ENCODE results near the gene CCSER1. TPM values are rescaled to one million over a fixed set of nuclear protein-coding genes. Genes with fewer than 3 reads are reported as not detected.

The CCSER1 gene
- total RNA-seq, 1 donor from 2014 or later: not detected

DNA sequence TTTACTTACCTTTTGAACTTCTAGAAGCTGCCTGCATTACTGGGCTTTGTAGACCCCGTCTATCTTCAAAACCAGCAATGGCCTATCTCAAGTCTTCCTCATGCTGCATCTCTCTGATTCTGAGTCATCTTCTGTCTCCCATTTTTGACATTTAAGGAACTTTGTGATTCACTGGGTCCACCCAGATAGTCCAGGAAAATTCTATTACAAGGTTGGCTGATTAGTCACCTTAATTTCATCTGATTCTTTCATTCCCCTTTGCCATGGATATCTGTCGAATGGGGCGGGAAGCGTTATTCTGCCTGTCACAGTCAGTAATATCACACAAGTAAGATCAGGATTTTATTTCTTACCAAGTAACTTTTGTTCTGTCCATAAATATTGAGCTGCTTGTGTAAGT, 618.0 kb downstream of the CCSER1 start:
- no peaks in the 10 kb centered on the region for H3K27me3 Mint-ChIP-seq (ENCODE audit: low read depth)
- H3K9me3 Mint-ChIP-seq: peaks cover 11% of the 10 kb centered on the region
- H3K27ac Mint-ChIP-seq: no peak overlapping the region
- no peak overlapping the region for H3K4me3 Mint-ChIP-seq (ENCODE audit: low read depth)
- no peak for DNase-seq (ENCODE audit: low spot score)
- no peaks in the 10 kb centered on the region for H3K36me3 Mint-ChIP-seq (ENCODE audit: low read depth)
- intact Hi-C loops (cut with micrococcal nuclease): no loop called here
- H3K4me1 Mint-ChIP-seq (ENCODE audit: low read depth): no peaks in the 10 kb centered on the region

- DNase-seq (ENCODE audit: low spot score): no peak
- Mint-ChIP-seq H3K27ac (no peak overlapping the region), H3K9me3 (no peaks in the 10 kb centered on the region), H3K36me3 (ENCODE audit: low read depth) (no peaks in the 10 kb centered on the region), H3K4me3 (ENCODE audit: low read depth) (no peak overlapping the region), H3K4me1 (ENCODE audit: low read depth) (no peaks in the 10 kb centered on the region), H3K27me3 (ENCODE audit: low read depth) (no peaks in the 10 kb centered on the region)
- intact Hi-C loops (cut with micrococcal nuclease): no loop called here
Measured at GRCh38 chr4:90753068-90753467, 625.9 kb downstream of the CCSER1 start.

DNA sequence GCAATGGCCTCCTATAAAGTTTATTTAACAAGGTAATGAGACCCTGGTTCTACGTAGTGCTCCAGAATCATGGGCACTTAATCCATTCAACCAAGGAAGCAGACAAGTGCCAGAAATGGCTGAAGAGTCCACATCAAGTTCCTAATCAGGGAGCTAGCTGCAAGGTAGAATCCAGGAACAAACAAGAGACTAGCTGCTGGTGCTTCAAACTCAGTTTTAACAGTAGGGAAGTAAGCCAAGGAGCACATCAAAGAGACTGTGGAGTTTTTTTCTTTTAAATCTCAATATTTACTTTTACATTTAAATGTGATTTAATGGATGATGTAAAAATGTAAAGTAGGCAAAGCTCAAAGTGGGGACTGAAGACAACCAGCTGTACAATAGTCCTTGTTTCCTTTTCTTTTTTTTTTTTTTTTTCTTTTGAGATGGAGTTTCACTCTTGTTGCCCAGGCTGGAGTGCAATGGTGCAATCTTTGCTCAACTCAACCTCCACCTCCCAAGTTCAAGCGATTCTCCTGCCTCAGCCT, 630.4 kb downstream of the CCSER1 start:
- no peaks in the 10 kb centered on the region for H3K27me3 Mint-ChIP-seq (ENCODE audit: low read depth)
- DNase-seq (ENCODE audit: low spot score): no peak
- no peak overlapping the region for H3K27ac Mint-ChIP-seq
- H3K36me3 Mint-ChIP-seq (ENCODE audit: low read depth): no peaks in the 10 kb centered on the region
- H3K9me3 Mint-ChIP-seq: peaks cover 6% of the 10 kb centered on the region
- no peaks in the 10 kb centered on the region for H3K4me1 Mint-ChIP-seq (ENCODE audit: low read depth)
- intact Hi-C loops (cut with micrococcal nuclease): no loop called here
- H3K4me3 Mint-ChIP-seq (ENCODE audit: low read depth): no peak overlapping the region

- no peak overlapping the region for H3K4me3 Mint-ChIP-seq (ENCODE audit: low read depth)
- no peaks in the 10 kb centered on the region for H3K4me1 Mint-ChIP-seq (ENCODE audit: low read depth)
- no peaks in the 10 kb centered on the region for H3K27me3 Mint-ChIP-seq (ENCODE audit: low read depth)
- intact Hi-C loops (cut with micrococcal nuclease): no loop called here
- no peaks in the 10 kb centered on the region for H3K36me3 Mint-ChIP-seq (ENCODE audit: low read depth)
- H3K9me3 Mint-ChIP-seq: peaks cover 9% of the 10 kb centered on the region
- H3K27ac Mint-ChIP-seq: no peak overlapping the region
- DNase-seq (ENCODE audit: low spot score): no peak
Measured at GRCh38 chr4:90760059-90760458, 632.9 kb downstream of the CCSER1 start.

- H3K36me3 Mint-ChIP-seq (ENCODE audit: low read depth): no peaks in the 10 kb centered on the region
- DNase-seq (ENCODE audit: low spot score): no peak
- intact Hi-C loops (cut with micrococcal nuclease): no loop called here
- H3K27me3 Mint-ChIP-seq (ENCODE audit: low read depth): no peaks in the 10 kb centered on the region
- H3K4me1 Mint-ChIP-seq (ENCODE audit: low read depth): no peaks in the 10 kb centered on the region
- no peak overlapping the region for H3K4me3 Mint-ChIP-seq (ENCODE audit: low read depth)
- H3K27ac Mint-ChIP-seq: no peak overlapping the region
- peaks cover 14% of the 10 kb centered on the region for H3K9me3 Mint-ChIP-seq
Measured at GRCh38 chr4:90766837-90767236, 639.6 kb downstream of the CCSER1 start.

- no peak overlapping the region for H3K27ac Mint-ChIP-seq
- intact Hi-C loops (cut with micrococcal nuclease): no loop called here
- DNase-seq (ENCODE audit: low spot score): no peak
- no peaks in the 10 kb centered on the region for H3K27me3 Mint-ChIP-seq (ENCODE audit: low read depth)
- H3K9me3 Mint-ChIP-seq: peaks cover 5% of the 10 kb centered on the region
- H3K36me3 Mint-ChIP-seq (ENCODE audit: low read depth): no peaks in the 10 kb centered on the region
- no peak overlapping the region for H3K4me3 Mint-ChIP-seq (ENCODE audit: low read depth)
- no peaks in the 10 kb centered on the region for H3K4me1 Mint-ChIP-seq (ENCODE audit: low read depth)
Measured at GRCh38 chr4:90769251-90769650, 642.1 kb downstream of the CCSER1 start.

DNA sequence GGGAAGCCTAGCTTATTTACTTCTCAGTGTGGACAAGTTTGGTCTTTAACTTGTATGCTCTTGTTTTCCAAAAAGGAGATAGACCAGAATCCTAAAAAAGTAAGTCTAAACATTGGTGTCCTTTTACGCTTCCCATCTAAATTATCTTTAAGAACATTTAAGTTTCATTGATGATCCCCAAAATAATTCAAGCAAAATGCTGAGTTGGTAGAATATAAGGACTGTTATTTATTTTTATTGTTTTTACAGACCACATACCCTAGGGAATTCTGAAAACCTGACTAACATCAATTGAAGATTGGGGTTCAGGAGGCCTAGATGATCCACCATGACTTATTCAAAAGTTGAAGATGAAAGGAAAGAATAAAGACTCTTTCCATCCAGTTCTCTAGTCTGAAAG, 653.0 kb downstream of the CCSER1 start:
- no peak overlapping the region for H3K4me3 Mint-ChIP-seq (ENCODE audit: low read depth)
- no peak for DNase-seq (ENCODE audit: low spot score)
- no peak overlapping the region for H3K27ac Mint-ChIP-seq
- no peaks in the 10 kb centered on the region for H3K36me3 Mint-ChIP-seq (ENCODE audit: low read depth)
- H3K9me3 Mint-ChIP-seq: no peaks in the 10 kb centered on the region
- no peaks in the 10 kb centered on the region for H3K4me1 Mint-ChIP-seq (ENCODE audit: low read depth)
- H3K27me3 Mint-ChIP-seq (ENCODE audit: low read depth): no peaks in the 10 kb centered on the region
- intact Hi-C loops (cut with micrococcal nuclease): no loop called here

DNA sequence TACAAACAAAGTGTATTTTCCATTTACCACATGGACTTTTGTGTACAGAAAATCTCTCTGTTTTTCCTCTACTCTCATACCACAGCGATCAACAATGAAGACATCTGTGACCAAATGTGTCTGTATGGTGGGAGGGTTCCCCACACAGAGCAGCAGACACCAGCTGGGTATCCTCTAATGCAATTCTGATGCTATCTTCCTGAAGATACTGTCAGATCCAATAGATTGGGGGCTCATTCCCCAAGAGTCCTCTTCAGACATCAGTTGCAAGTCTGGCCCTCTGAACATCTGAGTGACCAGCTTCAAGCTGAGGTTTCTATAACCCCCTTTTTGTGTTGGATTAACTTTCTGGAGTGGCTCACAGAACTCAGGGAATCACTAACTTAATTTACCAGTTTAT, 659.4 kb downstream of the CCSER1 start:
- Mint-ChIP-seq H3K4me3 (ENCODE audit: low read depth) (no peak overlapping the region), H3K27ac (no peak overlapping the region), H3K9me3 (peaks cover 14% of the 10 kb centered on the region), H3K4me1 (ENCODE audit: low read depth) (no peaks in the 10 kb centered on the region), H3K36me3 (ENCODE audit: low read depth) (no peaks in the 10 kb centered on the region), H3K27me3 (ENCODE audit: low read depth) (no peaks in the 10 kb centered on the region)
- DNase-seq (ENCODE audit: low spot score): no peak
- intact Hi-C loops (cut with micrococcal nuclease): no loop called here

- DNase-seq (ENCODE audit: low spot score): no peak
- no peak overlapping the region for H3K4me3 Mint-ChIP-seq (ENCODE audit: low read depth)
- H3K9me3 Mint-ChIP-seq: peaks cover 36% of the 10 kb centered on the region
- H3K27ac Mint-ChIP-seq: no peak overlapping the region
- no peaks in the 10 kb centered on the region for H3K4me1 Mint-ChIP-seq (ENCODE audit: low read depth)
- no peaks in the 10 kb centered on the region for H3K36me3 Mint-ChIP-seq (ENCODE audit: low read depth)
- H3K27me3 Mint-ChIP-seq (ENCODE audit: low read depth): no peaks in the 10 kb centered on the region
- intact Hi-C loops (cut with micrococcal nuclease): no loop called here
Measured at GRCh38 chr4:90792696-90793095, 665.5 kb downstream of the CCSER1 start.

GRCh38 chr4:90798948-90799347, 671.8 kb downstream of the CCSER1 start:
- DNase-seq (ENCODE audit: low spot score): no peak
- Mint-ChIP-seq H3K36me3 (ENCODE audit: low read depth) (no peaks in the 10 kb centered on the region), H3K4me3 (ENCODE audit: low read depth) (no peak overlapping the region), H3K27me3 (ENCODE audit: low read depth) (no peaks in the 10 kb centered on the region), H3K4me1 (ENCODE audit: low read depth) (no peaks in the 10 kb centered on the region), H3K27ac (no peak overlapping the region), H3K9me3 (peaks cover 41% of the 10 kb centered on the region)
- intact Hi-C loops (cut with micrococcal nuclease): no loop called here

- DNase-seq (ENCODE audit: low spot score): no peak
- Mint-ChIP-seq H3K9me3 (peaks cover 40% of the 10 kb centered on the region), H3K36me3 (ENCODE audit: low read depth) (no peaks in the 10 kb centered on the region), H3K4me3 (ENCODE audit: low read depth) (no peak overlapping the region), H3K4me1 (ENCODE audit: low read depth) (no peaks in the 10 kb centered on the region), H3K27me3 (ENCODE audit: low read depth) (no peaks in the 10 kb centered on the region), H3K27ac (no peak overlapping the region)
- intact Hi-C loops (cut with micrococcal nuclease): no loop called here
Measured at GRCh38 chr4:90799895-90800294, 672.7 kb downstream of the CCSER1 start.

DNA sequence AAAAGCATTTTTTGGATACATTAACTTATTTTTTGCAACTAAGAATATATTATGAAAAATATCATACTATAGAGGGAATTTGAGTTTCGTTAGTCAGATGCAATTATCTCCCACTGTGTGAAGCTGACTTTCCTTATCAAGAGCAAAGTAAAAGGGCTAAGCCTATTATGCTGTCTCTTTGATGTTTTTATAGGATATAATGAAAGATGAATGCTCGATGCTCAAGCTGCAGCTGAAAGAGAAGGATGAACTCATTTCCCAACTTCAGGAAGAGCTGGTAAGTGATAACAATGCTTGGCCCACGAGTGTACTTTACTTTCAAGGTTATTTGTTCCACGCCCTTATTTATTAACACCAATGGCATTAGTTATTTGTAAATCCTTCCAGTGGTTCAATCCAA, 688.4 kb downstream of the CCSER1 start:
- DNase-seq (ENCODE audit: low spot score): no peak
- Mint-ChIP-seq H3K36me3 (ENCODE audit: low read depth) (no peaks in the 10 kb centered on the region), H3K9me3 (peaks cover 24% of the 10 kb centered on the region), H3K27ac (no peak overlapping the region), H3K4me1 (ENCODE audit: low read depth) (no peaks in the 10 kb centered on the region), H3K4me3 (ENCODE audit: low read depth) (no peak overlapping the region), H3K27me3 (ENCODE audit: low read depth) (no peaks in the 10 kb centered on the region)
- intact Hi-C loops (cut with micrococcal nuclease): no loop called here

GRCh38 chr4:90816754-90817153, 689.6 kb downstream of the CCSER1 start:
- no peak for DNase-seq (ENCODE audit: low spot score)
- intact Hi-C loops (cut with micrococcal nuclease): no loop called here
- Mint-ChIP-seq H3K27me3 (ENCODE audit: low read depth) (no peaks in the 10 kb centered on the region), H3K4me3 (ENCODE audit: low read depth) (no peak overlapping the region), H3K9me3 (peaks cover 17% of the 10 kb centered on the region), H3K27ac (no peak overlapping the region), H3K36me3 (ENCODE audit: low read depth) (no peaks in the 10 kb centered on the region), H3K4me1 (ENCODE audit: low read depth) (no peaks in the 10 kb centered on the region)
